Naive thymus-derived CD8-positive, alpha-beta T cell (primary cell): ENCODE measurements around the gene C17orf67. TPM values are rescaled to one million over a fixed set of nuclear protein-coding genes. Genes with fewer than 3 reads are reported as not detected.

Experiments used
- ATAC-seq, 2 donors: fragments of 150-1000 bp; cut with Tn5 transposase in 1 of 2; sonication (Bioruptor Pico), chemical (Tn5 transposase) in 1 of 2; 1 replicate in 1 of 2; 2 replicates in 1 of 2; pipeline ENCODE4 v1.10.0; 2021; ENCODE audit warnings: mild to moderate bottlenecking in 2 of 2, moderate library complexity in 2 of 2
- POLR2A ChIA-PET: fragments of 350-600 bp; sonication (Branson Sonifier 250); formaldehyde crosslinking; loops from one replicate; lab custom pipeline; 2021; ENCODE audit warnings: antibody characterized with exemption; lab: Charles Lee
- DNase-seq, 10 donors: peaks; one replicate each; pipeline versions ENCODE4 v3.0.0 to v3.0.0-alpha.2; 2020 to 2022
- H3K27ac Mint-ChIP-seq, 10 donors: one replicate each; pipeline ENCODE4 v1.8.0; 2020 to 2022; ENCODE audit warnings: mild to moderate bottlenecking in 10 of 10, mixed read lengths in 10 of 10, moderate library complexity in 4 of 10, inconsistent platforms in 1 of 10
- H3K27me3 Mint-ChIP-seq, 5 donors: one replicate each; pipeline ENCODE4 v1.8.0; 2021 to 2022; ENCODE audit warnings: mixed read lengths in 5 of 5
- H3K36me3 Mint-ChIP-seq, 3 donors: one replicate each; pipeline ENCODE4 v1.8.0; 2020 to 2022; ENCODE audit warnings: mixed read lengths in 3 of 3, mild to moderate bottlenecking in 2 of 3, inconsistent platforms in 1 of 3
- H3K4me1 Mint-ChIP-seq, 4 donors: one replicate each; pipeline ENCODE4 v1.8.0; 2021 to 2022; ENCODE audit warnings: mixed read lengths in 4 of 4
- H3K4me3 Mint-ChIP-seq, 10 donors: one replicate each; pipeline ENCODE4 v1.8.0; 2020 to 2022; ENCODE audit warnings: mild to moderate bottlenecking in 10 of 10, mixed read lengths in 10 of 10, moderate library complexity in 6 of 10, inconsistent platforms in 1 of 10
- H3K9me3 Mint-ChIP-seq, 9 donors: one replicate each; pipeline ENCODE4 v1.8.0; 2020 to 2022; ENCODE audit warnings: mixed read lengths in 9 of 9, mild to moderate bottlenecking in 3 of 9, inconsistent platforms in 1 of 9, moderate library complexity in 1 of 9
- polyA plus RNA-seq, 3 donors: library from polyadenylated mRNA; unstranded; fragments of 300-500 nt; fragmentation: Illumina TruSeq; gene quantifications; one replicate each; pipeline ENCODE4 v1.2.3, GENCODE V29; 2021
- total RNA-seq, 8 experiments: library from RNA in 2 of 8; stranded (reverse) in 2 of 8; gene quantifications; one replicate each; pipeline ENCODE4 v1.2.3 and lab custom pipeline; 2021 to 2026

Gene C17orf67
- total and polyA plus RNA-seq, 5 experiments from 2014 or later, result 1.5 to 9.5 (median 2.2) TPM

GRCh38 chr17:56861899-56862298 is 28.2 kb upstream of the C17orf67 start:
- no peaks in the 10 kb centered on the region for H3K27me3 Mint-ChIP-seq
- peaks cover 0 to 2% (median 0%) of the 10 kb centered on the region in 4 donors for H3K4me1 Mint-ChIP-seq
- H3K27ac Mint-ChIP-seq, result no peak overlapping the region
- H3K4me3 Mint-ChIP-seq, result no peak overlapping the region
- H3K36me3 Mint-ChIP-seq, result peaks cover 0 to 72% (median 8%) of the 10 kb centered on the region in 3 donors
- DNase-seq (no peak), ATAC-seq (no peak)
- POLR2A ChIA-PET, result interaction anchor here (0.7 to 1.7 kb wide), 2 partner anchors 24 to 27 kb away, joined by 3 to 4 read pairs; partner anchors contain the start of gene DGKE
- no peaks in the 10 kb centered on the region for H3K9me3 Mint-ChIP-seq

GRCh38 chr17:56851008-56851407 is 17.3 kb upstream of the C17orf67 start:
- POLR2A ChIA-PET, result interaction anchor here (0.8 to 2.8 kb wide), 3 partner anchors 13 to 64 kb away, joined by 3 to 8 read pairs (median 4); partner anchors contain the start of genes C17orf67 and DGKE
- Mint-ChIP-seq H3K4me1 (peaks cover 12 to 29% (median 24%) of the 10 kb centered on the region in 4 donors), H3K27ac (peak overlapping the region; percentile 1 to 85 (median 35)), H3K27me3 (no peaks in the 10 kb centered on the region), H3K4me3 (peak overlapping the region in 7 of 10 donors; percentile 8 to 63 (median 27)), H3K36me3 (peaks cover 0 to 73% (median 23%) of the 10 kb centered on the region in 3 donors), H3K9me3 (no peaks in the 10 kb centered on the region)
- ATAC-seq (peak; percentile 88 to 94), DNase-seq (peak in 3 of 10 donors; percentile 10 to 46 (median 41))

- no peaks in the 10 kb centered on the region for H3K9me3 Mint-ChIP-seq
- POLR2A ChIA-PET, result interaction anchor here (0.8 to 2.8 kb wide), 4 partner anchors 12 to 64 kb away, joined by 3 to 8 read pairs (median 6); partner anchors contain the start of genes C17orf67 and DGKE
- H3K27ac Mint-ChIP-seq, result peak overlapping the region; percentile 1 to 85 (median 34)
Measured at GRCh38 chr17:56850591-56850990, 16.9 kb upstream of the C17orf67 start.

GRCh38 chr17:56849131-56849530 is 15.4 kb upstream of the C17orf67 start:
- DNase-seq (no peak), ATAC-seq (no peak)
- Mint-ChIP-seq H3K9me3 (no peaks in the 10 kb centered on the region), H3K4me3 (no peak overlapping the region), H3K27me3 (no peaks in the 10 kb centered on the region), H3K4me1 (peaks cover 12 to 29% (median 24%) of the 10 kb centered on the region in 4 donors), H3K36me3 (peaks cover 0 to 72% (median 19%) of the 10 kb centered on the region in 3 donors), H3K27ac (peak overlapping the region in 1 of 10 donors; percentile 81)
- POLR2A ChIA-PET, result no interaction called here

More at GRCh38 chr17:56850591-56850990, 16.9 kb upstream of the C17orf67 start:
- DNase-seq, result no peak
- Mint-ChIP-seq H3K4me3 (peak overlapping the region in 6 of 10 donors; percentile 8 to 63 (median 28)), H3K4me1 (peaks cover 12 to 29% (median 24%) of the 10 kb centered on the region in 4 donors), H3K27me3 (no peaks in the 10 kb centered on the region), H3K36me3 (peaks cover 0 to 71% (median 22%) of the 10 kb centered on the region in 3 donors)
- peak in 1 of 2 donors; percentile 14 for ATAC-seq

GRCh38 chr17:56847106-56847505 is 13.4 kb upstream of the C17orf67 start:
- peaks cover 0 to 68% (median 23%) of the 10 kb centered on the region in 3 donors for H3K36me3 Mint-ChIP-seq
- DNase-seq, result no peak
- H3K4me3 Mint-ChIP-seq, result no peak overlapping the region
- POLR2A ChIA-PET, result no interaction called here
- no peak overlapping the region for H3K27ac Mint-ChIP-seq
- ATAC-seq, result no peak
- H3K9me3 Mint-ChIP-seq, result no peaks in the 10 kb centered on the region
- peaks cover 14 to 32% (median 24%) of the 10 kb centered on the region in 4 donors for H3K4me1 Mint-ChIP-seq
- no peaks in the 10 kb centered on the region for H3K27me3 Mint-ChIP-seq

GRCh38 chr17:56845934-56846333 is 12.2 kb upstream of the C17orf67 start:
- H3K27me3 Mint-ChIP-seq, result no peaks in the 10 kb centered on the region
- H3K4me3 Mint-ChIP-seq, result no peak overlapping the region
- POLR2A ChIA-PET, result no interaction called here
- peak overlapping the region in 1 of 10 donors; percentile 31 for H3K27ac Mint-ChIP-seq
- H3K36me3 Mint-ChIP-seq, result peaks cover 0 to 61% (median 19%) of the 10 kb centered on the region in 3 donors
- H3K9me3 Mint-ChIP-seq, result no peaks in the 10 kb centered on the region
- no peak for DNase-seq
- peaks cover 9 to 25% (median 17%) of the 10 kb centered on the region in 4 donors for H3K4me1 Mint-ChIP-seq
- ATAC-seq, result no peak

- ATAC-seq (no peak), DNase-seq (no peak)
- peaks cover 8 to 26% (median 19%) of the 10 kb centered on the region in 4 donors for H3K4me1 Mint-ChIP-seq
- peak overlapping the region in 1 of 10 donors; percentile 15 for H3K27ac Mint-ChIP-seq
- H3K36me3 Mint-ChIP-seq, result peaks cover 0 to 55% (median 11%) of the 10 kb centered on the region in 3 donors
- POLR2A ChIA-PET, result interaction anchor here (1.0 kb wide), 1 partner anchor 10 kb away, joined by 4 read pairs; no protein-coding TSS in a partner anchor
- no peak overlapping the region for H3K4me3 Mint-ChIP-seq
- H3K9me3 Mint-ChIP-seq, result no peaks in the 10 kb centered on the region
- H3K27me3 Mint-ChIP-seq, result no peaks in the 10 kb centered on the region
Measured at GRCh38 chr17:56842577-56842976, 8.9 kb upstream of the C17orf67 start.

GRCh38 chr17:56838687-56839086 is 5.0 kb upstream of the C17orf67 start:
- Mint-ChIP-seq H3K36me3 (peaks cover 0 to 44% (median 3%) of the 10 kb centered on the region in 3 donors), H3K27me3 (no peaks in the 10 kb centered on the region), H3K9me3 (no peaks in the 10 kb centered on the region), H3K27ac (peak overlapping the region in 1 of 10 donors; percentile 35), H3K4me1 (peaks cover 17 to 49% (median 41%) of the 10 kb centered on the region in 4 donors), H3K4me3 (peak overlapping the region in 5 of 10 donors; percentile 24 to 44 (median 36))
- ATAC-seq (no peak), DNase-seq (no peak)
- POLR2A ChIA-PET, result interaction anchor here (0.7 to 0.8 kb wide), 2 partner anchors 12 to 24 kb away, joined by 3 read pairs; no protein-coding TSS in a partner anchor

- no peaks in the 10 kb centered on the region for H3K9me3 Mint-ChIP-seq
- POLR2A ChIA-PET, result interaction anchor here (1.3 to 3.1 kb wide), 5 partner anchors 9 to 241 kb away, joined by 4 to 20 read pairs (median 17); partner anchors contain the start of genes NOG and TRIM25
- no peaks in the 10 kb centered on the region for H3K27me3 Mint-ChIP-seq
- peaks cover 31 to 75% (median 66%) of the 10 kb centered on the region in 4 donors for H3K4me1 Mint-ChIP-seq
- H3K27ac Mint-ChIP-seq, result peak overlapping the region; percentile 79 to 95 (median 94)
- peak overlapping the region; percentile 89 to 98 (median 96) for H3K4me3 Mint-ChIP-seq
- H3K36me3 Mint-ChIP-seq, result peaks cover 0 to 35% (median 6%) of the 10 kb centered on the region in 3 donors
- ATAC-seq, result no peak
- DNase-seq, result no peak
Measured at GRCh38 chr17:56835264-56835585, 1.5 kb upstream of the C17orf67 start.

- Mint-ChIP-seq H3K27ac (peak overlapping the region; percentile 79 to 95 (median 94)), H3K9me3 (no peaks in the 10 kb centered on the region), H3K4me3 (peak overlapping the region; percentile 89 to 98 (median 96)), H3K36me3 (peaks cover 0 to 38% (median 8%) of the 10 kb centered on the region in 3 donors), H3K27me3 (no peaks in the 10 kb centered on the region), H3K4me1 (peaks cover 31 to 77% (median 68%) of the 10 kb centered on the region in 4 donors)
- POLR2A ChIA-PET, result interaction anchor here (0.6 to 3.1 kb wide), 9 partner anchors 10 to 1596 kb away, joined by 3 to 20 read pairs (median 4); partner anchors contain the start of genes NOG and TRIM25
- ATAC-seq (peak; percentile 42 to 51), DNase-seq (peak; percentile 55 to 84 (median 65))
Measured at GRCh38 chr17:56834380-56835263, 902 bp upstream of the C17orf67 start.

GRCh38 chr17:56833057-56833808 is 487 bp downstream of the C17orf67 start:
- POLR2A ChIA-PET, result interaction anchor here (0.6 to 3.1 kb wide), 8 partner anchors 9 to 1595 kb away, joined by 3 to 20 read pairs (median 6); partner anchors contain the start of genes AKAP1, NOG and TRIM25
- DNase-seq, result peak; percentile 47 to 80 (median 58)
- Mint-ChIP-seq H3K4me1 (peaks cover 33 to 68% (median 67%) of the 10 kb centered on the region in 4 donors), H3K27ac (peak overlapping the region; percentile 60 to 97 (median 89)), H3K4me3 (peak overlapping the region; percentile 87 to 98 (median 94)), H3K9me3 (no peaks in the 10 kb centered on the region), H3K27me3 (no peaks in the 10 kb centered on the region), H3K36me3 (peaks cover 0 to 39% (median 8%) of the 10 kb centered on the region in 3 donors)
- ATAC-seq, result peak; percentile 62 to 65
